IMR-90 (cell line): ENCODE measurements around the gene OSBPL9. TPM values are rescaled to one million over a fixed set of nuclear protein-coding genes. Genes with fewer than 3 reads are reported as not detected.

Source experiments
- ATAC-seq: fragments of 200-7000 bp; cut with Tn5 transposase; 2 replicates; pipeline ENCODE4 v1.9.1; 2020; ENCODE audit warnings: low read depth, mild to moderate bottlenecking, moderate library complexity
- BruUV-seq: library from RNA; stranded (reverse); fragments of 400-500 nt; replicated peaks from 2 replicates; lab custom pipeline; 2021; lab: Mats Ljungman, UMichigan
- CTCF ChIA-PET: fragments of 300-600 bp; formaldehyde crosslinking; extraction: SDS; loops from one replicate; lab custom pipeline; 2021; ENCODE audit warnings: antibody characterized with exemption; lab: Yijun Ruan, JAX
- POLR2A ChIA-PET: fragments of 300-600 bp; sonication (Branson Sonifier 250); formaldehyde crosslinking; loops from one replicate; lab custom pipeline; 2022; ENCODE audit warnings: antibody characterized with exemption; ENCODE audit not compliant: unreplicated experiment; lab: Charles Lee
- DNase-seq: peaks from one replicate; pipeline ENCODE4 v3.0.0; 2013
- H2AFZ ChIP-seq: replicated peaks from 2 replicates; pipeline ENCODE3; 2013; ENCODE audit warnings: low read length, mild to moderate bottlenecking; ENCODE audit not compliant: poor library complexity
- H2AK5ac ChIP-seq: 2 replicates; pipeline ENCODE4 v1.6.1; 2013; ENCODE audit warnings: low read depth, low read length, inconsistent platforms
- H2AK9ac ChIP-seq: replicated peaks from 2 replicates; pipeline ENCODE3; 2013; ENCODE audit warnings: mild to moderate bottlenecking, low read depth, low read length, moderate library complexity; ENCODE audit not compliant: poor library complexity
- H2BK120ac ChIP-seq: 2 replicates; pipeline ENCODE4 v1.6.1; 2013; ENCODE audit warnings: low read depth, low read length, inconsistent platforms
- H2BK15ac ChIP-seq: 3 replicates; pipeline ENCODE4 v1.6.1; 2013; ENCODE audit warnings: low read depth, low read length, inconsistent platforms
- H2BK20ac ChIP-seq: 2 replicates; pipeline ENCODE4 v1.6.1; 2013; ENCODE audit warnings: low read depth, mild to moderate bottlenecking, inconsistent platforms, low read length, moderate library complexity
- H2BK5ac ChIP-seq: 2 replicates; pipeline ENCODE4 v1.6.1; 2013; ENCODE audit warnings: mild to moderate bottlenecking, low read depth, low read length, inconsistent platforms; ENCODE audit not compliant: poor library complexity, severe bottlenecking
- H3K14ac ChIP-seq: replicated peaks from 2 replicates; pipeline ENCODE4 v1.6.1; 2013; ENCODE audit warnings: low read depth, low read length, inconsistent platforms
- H3K18ac ChIP-seq: 2 replicates; pipeline ENCODE4 v1.6.1; 2013; ENCODE audit warnings: low read depth, low read length, control low read depth
- H3K23ac ChIP-seq: 2 replicates; pipeline ENCODE4 v1.6.1; 2013; ENCODE audit warnings: low read depth, low read length, inconsistent platforms
- H3K27ac ChIP-seq: 2 replicates; pipeline ENCODE4 v1.5.1; 2013; ENCODE audit warnings: mild to moderate bottlenecking, control low read depth, low read length; ENCODE audit not compliant: insufficient read depth
- H3K27me3 ChIP-seq: 2 replicates; pipeline ENCODE4 v1.6.1; 2013; ENCODE audit warnings: low read length; ENCODE audit not compliant: control insufficient read depth, insufficient read depth
- H3K36me3 ChIP-seq: 2 replicates; pipeline ENCODE4 v1.6.1; 2013; ENCODE audit warnings: low read length, mixed read lengths; ENCODE audit not compliant: control insufficient read depth, insufficient read depth
- H3K4ac ChIP-seq: 2 replicates; pipeline ENCODE4 v1.6.1; 2013; ENCODE audit warnings: low read depth, low read length, inconsistent platforms
- H3K4me1 ChIP-seq: 2 replicates; pipeline ENCODE4 v1.6.1; 2013; ENCODE audit warnings: low read length, mixed read lengths; ENCODE audit not compliant: control insufficient read depth, insufficient read depth
- H3K4me2 ChIP-seq: 2 replicates; pipeline ENCODE4 v1.6.1; 2013; ENCODE audit warnings: low read depth, mild to moderate bottlenecking, control low read depth, low read length, moderate library complexity
- H3K4me3 ChIP-seq: 2 replicates; pipeline ENCODE4 v1.5.1; 2013; ENCODE audit warnings: low read depth, mild to moderate bottlenecking, control low read depth, low read length, moderate library complexity; ENCODE audit not compliant: insufficient read depth
- H3K56ac ChIP-seq: 2 replicates; pipeline ENCODE4 v1.6.1; 2013; ENCODE audit warnings: low read length, inconsistent platforms; ENCODE audit not compliant: insufficient read depth; ENCODE audit errors: extremely low read depth
- H3K79me1 ChIP-seq, 2 experiments: 2 replicates each; pipeline ENCODE4 v1.6.1; 2013; ENCODE audit warnings: low read length in 2 of 2, inconsistent platforms in 1 of 2, low read depth in 1 of 2
- H3K9ac ChIP-seq: 2 replicates; pipeline ENCODE4 v1.6.1; 2013; ENCODE audit warnings: low read depth, low read length, control low read depth
- H3K9me1 ChIP-seq: 2 replicates; pipeline ENCODE4 v1.6.1; 2013; ENCODE audit warnings: low read length, inconsistent platforms; ENCODE audit not compliant: insufficient read depth
- H3K9me3 ChIP-seq: 2 replicates; pipeline ENCODE4 v1.6.1; 2013; ENCODE audit warnings: low read length; ENCODE audit not compliant: control insufficient read depth, insufficient read depth
- H4K20me1 ChIP-seq: 2 replicates; pipeline ENCODE4 v1.6.1; 2013; ENCODE audit warnings: low read length, inconsistent platforms; ENCODE audit not compliant: insufficient read depth
- H4K5ac ChIP-seq: 2 replicates; pipeline ENCODE4 v1.6.1; 2013; ENCODE audit warnings: mild to moderate bottlenecking, low read depth, low read length, control low read depth
- H4K8ac ChIP-seq, 2 experiments: 2 replicates each; pipeline ENCODE4 v1.6.1; 2013; ENCODE audit warnings: low read depth in 2 of 2, low read length in 2 of 2, control low read depth in 1 of 2, inconsistent platforms in 1 of 2
- H4K91ac ChIP-seq: 2 replicates; pipeline ENCODE4 v1.6.1; 2013; ENCODE audit warnings: low read depth, low read length, inconsistent platforms; ENCODE audit not compliant: insufficient read depth
- BHLHE40 ChIP-seq: fragments of 150-350 bp; IDR thresholded peaks from 2 replicates; pipeline ENCODE4 v1.6.1; 2016; ENCODE audit warnings: mild to moderate bottlenecking, low read depth, low read length
- CEBPB ChIP-seq: IDR thresholded peaks from 2 replicates; pipeline ENCODE4 v1.6.1; 2012; ENCODE audit warnings: low read depth, low read length, improper control_type of control experiment
- CHD1 ChIP-seq: IDR thresholded peaks from 2 replicates; pipeline ENCODE4 v1.6.1; 2012; ENCODE audit warnings: low read depth, low read length, improper control_type of control experiment
- ELK1 ChIP-seq: fragments of 150-350 bp; IDR thresholded peaks from 2 replicates; pipeline ENCODE4 v1.6.1; 2016; ENCODE audit warnings: low read depth, mild to moderate bottlenecking, low read length, moderate library complexity, borderline replicate concordance
- MAFK ChIP-seq: IDR thresholded peaks from 2 replicates; pipeline ENCODE4 v1.6.1; 2012; ENCODE audit warnings: low read depth, low read length, improper control_type of control experiment
- MXI1 ChIP-seq: IDR thresholded peaks from 2 replicates; pipeline ENCODE4 v1.6.1; 2012; ENCODE audit warnings: low read depth, mild to moderate bottlenecking, low read length, moderate library complexity, borderline replicate concordance
- NFE2L2 ChIP-seq: fragments of 150-350 bp; IDR thresholded peaks from 2 replicates; pipeline ENCODE4 v1.6.1; 2016; ENCODE audit warnings: low read depth, mild to moderate bottlenecking, low read length
- RCOR1 ChIP-seq: IDR thresholded peaks from 2 replicates; pipeline ENCODE4 v1.6.1; 2012; ENCODE audit warnings: mild to moderate bottlenecking, low read length, improper control_type of control experiment; ENCODE audit not compliant: insufficient replicate concordance
- RFX5 ChIP-seq: IDR thresholded peaks from 2 replicates; pipeline ENCODE4 v1.8.0; 2012; ENCODE audit warnings: low read depth, mild to moderate bottlenecking, low read length, moderate library complexity
- WGBS, 2 experiments: methylation state at CpG; one replicate each; pipeline versions ENCODE4 v1.1.5 to v1.1.7; 2013; ENCODE audit warnings: missing lambda C conversion rate in 2 of 2; ENCODE audit not compliant: insufficient read length in 1 of 2; ENCODE audit errors: extremely low coverage in 2 of 2; 5-methylcytosine and 5-hydroxymethylcytosine counted together
- dilution Hi-C: fragments of 300-500 bp; cut with HindIII; formaldehyde crosslinking; loops from one replicate; pipeline ENCODE4 v1.14.3; 2018; ENCODE audit warnings: low sequenced_read_pairs; ENCODE audit not compliant: unreplicated experiment
- in situ Hi-C: fragments of 300-500 bp; cut with MboI; formaldehyde crosslinking; loops from 3 replicates; pipeline ENCODE4 v1.14.3; 2019; ENCODE audit warnings: low sequenced_read_pairs, inconsistent platforms, mixed read lengths
- intact Hi-C: fragments of 100-400 bp; cut with micrococcal nuclease; formaldehyde crosslinking; loops from 2 replicates; pipeline ENCODE4 v1.10.0; 2022
- polyA plus RNA-seq, 3 experiments: library from polyadenylated mRNA; depleted of rRNA; stranded (reverse); fragments of >200 nt; gene quantifications; 2 replicates each; pipeline ENCODE4 v1.2.3, GENCODE V29; 2012; ENCODE audit warnings: low replicate concordance in 1 of 3
- total RNA-seq: library from RNA; depleted of rRNA; stranded (reverse); fragments of >200 nt; gene quantifications from 2 replicates; pipeline ENCODE4 v1.2.3, GENCODE V29; 2012
- TF ChIP-seq, protein P1 (sequence below): conservative IDR thresholded peaks from 2 replicates; pipeline ENCODE4 v1.5.1; 2012; ENCODE audit warnings: mild to moderate bottlenecking, low read depth, low read length, improper control_type of control experiment
- TF ChIP-seq, protein P2 (sequence below): fragments of 150-350 bp; IDR thresholded peaks from 2 replicates; pipeline ENCODE4 v1.6.1; 2017; ENCODE audit warnings: mild to moderate bottlenecking, antibody characterized with exemption, low read length, low read depth

The OSBPL9 gene
- total and polyA plus RNA-seq, 2 of the 4 experiments (the other 2 are of a cell fraction): 51.4 to 127 TPM

DNA sequence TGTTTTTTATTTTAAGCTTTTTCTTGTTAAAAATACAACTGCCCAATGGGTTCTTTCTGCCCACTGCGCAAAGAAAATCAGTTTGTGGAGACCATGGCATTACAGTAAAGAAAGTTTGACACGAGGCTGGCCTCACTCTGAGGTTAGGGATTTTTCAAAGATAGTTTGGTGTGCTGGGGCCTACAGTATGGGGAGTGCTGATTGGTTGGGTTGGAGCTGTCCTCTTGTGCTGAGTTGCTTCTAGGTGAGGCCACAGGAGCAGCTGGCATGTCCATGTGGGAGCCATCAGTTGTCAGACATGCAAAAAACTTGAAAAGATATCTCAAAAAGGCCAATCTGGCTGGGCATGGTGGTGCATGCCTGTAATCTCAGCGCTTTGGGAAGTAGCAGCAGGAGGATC is 14.0 kb downstream of the OSBPL9 start:
- ChIA-PET POLR2A (no interaction called here), CTCF (interaction anchor here (0.6 to 1.7 kb wide), 3 partner anchors 24 to 138 kb away, joined by 3 to 4 read pairs (median 3); no protein-coding TSS in a partner anchor)
- no peak overlapping the region for H3K23ac ChIP-seq
- peaks cover 3% of the 10 kb centered on the region; the same call in 1 of the 2 replicates for H3K9me1 ChIP-seq
- intact Hi-C loops (loop anchor here (10.0 kb wide), 1 partner anchor 374 kb away; no protein-coding TSS in a partner anchor), in situ Hi-C loops (no loop called here), dilution Hi-C loops (no loop called here)
- no peak overlapping the region for H3K4me3 ChIP-seq
- H3K4ac ChIP-seq: no peak overlapping the region
- H3K9me3 ChIP-seq: no peaks in the 10 kb centered on the region
- H2BK15ac ChIP-seq: no peak overlapping the region
- H4K20me1 ChIP-seq: peaks cover 4% of the 10 kb centered on the region; the same call in 1 of the 2 replicates
- peaks cover 5% of the 10 kb centered on the region for H3K4me1 ChIP-seq
- no peaks in the 10 kb centered on the region for H3K27me3 ChIP-seq
- BruUV-seq: no TSS peak
- H3K9ac ChIP-seq: no peak overlapping the region
- no peak overlapping the region for H3K56ac ChIP-seq
- WGBS, 2 experiments: 100% methylated on average over 1 of the region's 3 CpGs; no CpG with 5 or more reads in 1 of the 2 experiments
- H4K5ac ChIP-seq: no peak overlapping the region
- H2BK20ac ChIP-seq: no peak overlapping the region
- no peak for ATAC-seq
- H2AK9ac ChIP-seq: no peak overlapping the region
- no peak overlapping the region for H4K8ac ChIP-seq
- H2BK120ac ChIP-seq: no peak overlapping the region
- no peak overlapping the region for H3K14ac ChIP-seq
- no peak for DNase-seq
- TF ChIP-seq ELK1: no peak
- TF ChIP-seq NFE2L2: no peak
- no peak for TF ChIP-seq BHLHE40
- TF ChIP-seq, protein P1, sequence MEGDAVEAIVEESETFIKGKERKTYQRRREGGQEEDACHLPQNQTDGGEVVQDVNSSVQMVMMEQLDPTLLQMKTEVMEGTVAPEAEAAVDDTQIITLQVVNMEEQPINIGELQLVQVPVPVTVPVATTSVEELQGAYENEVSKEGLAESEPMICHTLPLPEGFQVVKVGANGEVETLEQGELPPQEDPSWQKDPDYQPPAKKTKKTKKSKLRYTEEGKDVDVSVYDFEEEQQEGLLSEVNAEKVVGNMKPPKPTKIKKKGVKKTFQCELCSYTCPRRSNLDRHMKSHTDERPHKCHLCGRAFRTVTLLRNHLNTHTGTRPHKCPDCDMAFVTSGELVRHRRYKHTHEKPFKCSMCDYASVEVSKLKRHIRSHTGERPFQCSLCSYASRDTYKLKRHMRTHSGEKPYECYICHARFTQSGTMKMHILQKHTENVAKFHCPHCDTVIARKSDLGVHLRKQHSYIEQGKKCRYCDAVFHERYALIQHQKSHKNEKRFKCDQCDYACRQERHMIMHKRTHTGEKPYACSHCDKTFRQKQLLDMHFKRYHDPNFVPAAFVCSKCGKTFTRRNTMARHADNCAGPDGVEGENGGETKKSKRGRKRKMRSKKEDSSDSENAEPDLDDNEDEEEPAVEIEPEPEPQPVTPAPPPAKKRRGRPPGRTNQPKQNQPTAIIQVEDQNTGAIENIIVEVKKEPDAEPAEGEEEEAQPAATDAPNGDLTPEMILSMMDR: no peak
- no peak for TF ChIP-seq MAFK
- TF ChIP-seq CEBPB: no peak
- TF ChIP-seq MXI1: no peak
- no peak for TF ChIP-seq RFX5
- no peak for TF ChIP-seq RCOR1
- TF ChIP-seq, protein P2, sequence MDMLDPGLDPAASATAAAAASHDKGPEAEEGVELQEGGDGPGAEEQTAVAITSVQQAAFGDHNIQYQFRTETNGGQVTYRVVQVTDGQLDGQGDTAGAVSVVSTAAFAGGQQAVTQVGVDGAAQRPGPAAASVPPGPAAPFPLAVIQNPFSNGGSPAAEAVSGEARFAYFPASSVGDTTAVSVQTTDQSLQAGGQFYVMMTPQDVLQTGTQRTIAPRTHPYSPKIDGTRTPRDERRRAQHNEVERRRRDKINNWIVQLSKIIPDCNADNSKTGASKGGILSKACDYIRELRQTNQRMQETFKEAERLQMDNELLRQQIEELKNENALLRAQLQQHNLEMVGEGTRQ: no peak
- no peak for TF ChIP-seq CHD1
- no peak overlapping the region for H3K27ac ChIP-seq
- H3K79me1 ChIP-seq: peaks cover 39 to 64% of the 10 kb centered on the region in 2 experiments
- no peak overlapping the region for H2AFZ ChIP-seq
- no peak overlapping the region for H2BK5ac ChIP-seq
- H3K4me2 ChIP-seq: no peak overlapping the region
- no peak overlapping the region for H2AK5ac ChIP-seq
- H3K18ac ChIP-seq: no peak overlapping the region
- no peaks in the 10 kb centered on the region for H3K36me3 ChIP-seq
- H4K91ac ChIP-seq: no peak overlapping the region
